Cerebellar cortex (tissue), 1 donor: ENCODE data around the gene COQ4.

Experiments used
- DNase-seq: peaks from one replicate; pipeline ENCODE4 v3.0.0-alpha.2; 2015; ENCODE audit warnings: low spot score

The COQ4 gene

DNA sequence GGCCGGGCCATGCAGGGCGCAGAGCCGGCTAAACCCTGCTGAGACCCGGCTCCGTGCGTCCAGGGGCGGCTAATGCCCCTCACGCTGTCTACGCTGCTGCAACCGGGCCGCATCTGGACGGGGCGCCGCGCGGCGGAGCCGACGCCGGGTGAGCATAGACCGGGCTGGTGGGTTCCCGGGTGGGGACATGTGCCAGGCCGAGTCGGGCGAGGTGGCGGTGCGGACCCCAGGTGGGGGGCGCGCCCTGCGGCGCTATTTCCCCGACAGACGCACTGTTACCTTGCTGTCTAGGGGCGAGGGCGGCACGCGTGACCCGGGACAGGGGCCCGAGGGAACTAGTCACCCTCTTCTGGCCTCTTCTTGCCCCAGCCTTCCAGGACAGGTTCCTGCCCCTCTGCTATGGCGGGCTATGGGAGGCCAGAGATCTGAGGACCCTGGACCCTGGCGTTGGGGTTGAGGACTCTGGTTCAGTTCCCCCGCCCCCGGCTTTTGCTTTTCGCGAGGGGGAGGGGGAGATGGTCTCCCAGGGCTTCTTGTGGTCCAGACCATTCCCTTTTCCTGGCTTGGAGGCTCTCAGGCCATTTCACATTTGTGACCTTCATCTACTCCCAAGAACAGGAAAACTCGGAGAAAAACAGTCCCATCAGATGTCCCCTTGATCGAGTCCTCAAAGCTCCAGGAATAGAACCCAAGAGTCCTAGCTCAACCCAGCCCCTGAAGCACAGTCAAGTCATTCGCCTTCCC, 18.2 kb downstream of the COQ4 start:
- DNase-seq = no peak

DNA sequence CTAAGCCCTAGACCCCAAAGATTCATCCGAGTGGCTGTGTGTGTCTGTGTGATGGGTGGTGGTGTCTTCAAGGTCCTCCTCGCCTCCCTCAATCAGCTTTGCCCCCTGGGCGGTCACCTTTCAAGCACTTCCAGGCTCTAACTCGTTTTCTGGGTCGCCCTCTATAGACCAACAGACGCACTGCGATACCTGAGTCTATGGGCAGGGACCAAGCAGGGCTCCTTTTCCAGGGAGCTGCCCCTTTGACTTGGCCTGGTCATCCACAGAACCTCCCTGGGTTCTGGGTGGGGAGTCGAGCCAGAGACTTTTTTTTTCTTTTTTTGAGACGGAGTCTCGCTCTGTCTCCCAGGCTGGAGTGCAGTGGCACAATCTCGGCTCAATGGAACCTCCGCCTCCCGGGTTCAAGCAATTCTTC, 18.8 kb downstream of the COQ4 start:
- DNase-seq = peak; percentile 81

DNA sequence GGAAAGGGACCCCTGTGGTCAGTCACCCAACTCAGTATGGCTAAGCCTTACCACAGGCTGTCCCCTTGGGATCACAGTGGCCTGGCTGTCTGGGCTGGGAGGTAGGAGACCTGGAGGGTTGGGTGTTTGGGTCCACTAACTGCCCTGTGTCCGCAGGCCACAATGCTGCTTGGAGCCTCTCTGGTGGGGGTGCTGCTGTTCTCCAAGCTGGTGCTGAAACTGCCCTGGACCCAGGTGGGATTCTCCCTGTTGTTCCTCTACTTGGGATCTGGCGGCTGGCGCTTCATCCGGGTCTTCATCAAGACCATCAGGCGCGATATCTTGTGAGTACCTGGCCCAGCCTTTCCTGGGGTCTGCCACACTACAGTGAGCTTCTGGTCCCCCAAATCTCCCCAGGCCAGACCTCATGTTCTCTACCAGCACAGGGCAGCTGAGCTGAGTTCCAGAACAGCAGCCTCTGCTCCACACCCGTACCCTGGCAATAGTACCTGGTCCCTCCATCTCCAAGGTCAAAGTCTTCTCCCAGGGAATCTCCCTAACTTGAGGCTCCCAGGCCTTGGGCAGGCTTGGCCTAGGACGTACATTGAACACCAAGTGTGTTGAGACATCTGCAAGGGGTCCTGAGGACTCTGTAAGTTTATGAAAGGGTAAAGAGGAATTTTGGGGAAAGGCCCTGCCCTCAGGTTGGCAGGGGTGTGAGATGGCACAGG, 20.5 kb downstream of the COQ4 start:
- DNase-seq = no peak

DNA sequence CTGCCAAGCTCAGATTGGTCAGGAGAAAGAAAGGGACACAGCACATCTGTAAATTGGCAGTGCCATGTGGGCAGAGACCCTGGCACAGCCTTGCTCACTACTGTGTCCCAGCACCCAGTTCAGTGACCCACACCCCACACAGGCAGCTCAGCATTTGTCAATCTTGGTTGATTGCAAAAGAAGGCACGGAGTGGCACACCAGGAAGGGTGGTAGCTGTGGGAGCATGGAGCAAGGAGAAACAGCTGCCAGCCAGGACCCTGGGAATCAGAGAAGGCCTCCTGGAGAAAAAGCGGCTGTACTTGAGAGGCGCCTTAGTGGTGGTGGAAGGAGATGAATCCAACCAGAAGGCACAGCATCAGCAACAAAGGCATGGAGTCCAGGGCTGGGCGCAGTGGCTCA, 21.2 kb downstream of the COQ4 start:
- DNase-seq = no peak

DNA sequence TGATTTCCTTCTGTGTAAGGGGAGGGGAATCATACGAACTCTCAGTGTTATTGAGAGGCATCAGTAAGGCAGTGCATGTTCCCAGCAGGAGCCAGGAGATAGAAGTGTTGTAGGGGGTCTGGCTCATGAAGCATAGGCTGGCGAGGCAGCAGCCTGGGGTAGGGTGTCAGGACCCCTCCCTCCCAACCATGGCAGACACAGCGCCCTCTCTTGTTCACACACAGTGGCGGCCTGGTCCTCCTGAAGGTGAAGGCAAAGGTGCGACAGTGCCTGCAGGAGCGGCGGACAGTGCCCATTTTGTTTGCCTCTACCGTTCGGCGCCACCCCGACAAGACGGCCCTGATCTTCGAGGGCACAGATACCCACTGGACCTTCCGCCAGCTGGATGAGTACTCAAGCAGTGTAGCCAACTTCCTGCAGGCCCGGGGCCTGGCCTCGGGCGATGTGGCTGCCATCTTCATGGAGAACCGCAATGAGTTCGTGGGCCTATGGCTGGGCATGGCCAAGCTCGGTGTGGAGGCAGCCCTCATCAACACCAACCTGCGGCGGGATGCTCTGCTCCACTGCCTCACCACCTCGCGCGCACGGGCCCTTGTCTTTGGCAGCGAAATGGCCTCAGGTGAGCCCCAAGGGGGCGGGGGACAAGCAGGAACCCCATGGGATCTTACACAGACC, 22.4 kb downstream of the COQ4 start:
- no peak for DNase-seq

DNA sequence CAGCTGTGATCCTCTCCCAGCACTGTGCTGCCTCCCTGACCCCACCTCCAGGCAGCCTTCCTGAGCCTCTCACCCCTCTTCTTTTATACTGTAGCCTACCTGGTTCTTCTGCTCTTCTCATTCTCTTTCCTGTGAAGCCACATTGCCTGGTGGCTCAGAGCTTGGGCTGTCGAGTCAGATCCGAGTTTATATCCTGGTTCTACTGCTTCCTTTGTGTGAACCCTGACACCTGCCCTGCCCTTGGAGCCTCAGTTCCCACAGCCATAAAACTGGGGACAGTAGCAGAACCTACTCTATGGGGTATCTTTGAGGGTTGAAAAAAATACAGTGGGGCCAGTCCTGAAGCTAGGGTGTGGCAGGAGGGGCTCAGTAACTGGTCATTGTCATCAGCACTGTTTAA, 26.5 kb downstream of the COQ4 start:
- no peak for DNase-seq

DNA sequence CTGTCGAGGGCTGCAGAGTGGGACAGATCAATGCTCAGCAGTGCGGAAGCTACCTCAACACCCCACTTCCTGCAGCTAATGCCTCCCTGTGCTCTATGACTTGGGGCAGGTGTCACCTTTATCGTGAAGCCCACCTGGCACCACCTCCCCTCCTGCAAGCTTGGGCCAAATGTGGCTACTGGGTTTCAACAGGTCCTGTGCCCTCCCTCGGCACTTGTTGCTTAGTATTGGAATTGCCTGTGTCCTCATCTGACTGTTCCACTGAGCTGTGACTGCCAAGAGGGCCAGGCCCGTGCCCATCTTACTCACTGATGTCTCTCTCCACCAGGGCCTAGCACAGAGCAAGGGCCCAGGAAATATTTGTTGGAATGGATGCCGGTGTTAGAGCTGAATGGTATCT, 27.1 kb downstream of the COQ4 start:
- DNase-seq = no peak

DNA sequence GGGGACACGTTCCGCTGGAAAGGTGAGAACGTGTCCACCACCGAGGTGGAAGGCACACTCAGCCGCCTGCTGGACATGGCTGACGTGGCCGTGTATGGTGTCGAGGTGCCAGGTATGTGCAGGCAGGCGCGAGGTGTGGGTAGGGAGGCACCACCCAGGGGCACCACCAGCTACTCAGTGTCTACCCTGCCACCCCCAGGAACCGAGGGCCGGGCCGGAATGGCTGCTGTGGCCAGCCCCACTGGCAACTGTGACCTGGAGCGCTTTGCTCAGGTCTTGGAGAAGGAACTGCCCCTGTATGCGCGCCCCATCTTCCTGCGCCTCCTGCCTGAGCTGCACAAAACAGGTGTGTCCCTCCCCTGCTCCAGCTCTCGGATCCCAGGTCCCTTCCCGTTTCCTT, 32.8 kb downstream of the COQ4 start:
- no peak for DNase-seq

DNA sequence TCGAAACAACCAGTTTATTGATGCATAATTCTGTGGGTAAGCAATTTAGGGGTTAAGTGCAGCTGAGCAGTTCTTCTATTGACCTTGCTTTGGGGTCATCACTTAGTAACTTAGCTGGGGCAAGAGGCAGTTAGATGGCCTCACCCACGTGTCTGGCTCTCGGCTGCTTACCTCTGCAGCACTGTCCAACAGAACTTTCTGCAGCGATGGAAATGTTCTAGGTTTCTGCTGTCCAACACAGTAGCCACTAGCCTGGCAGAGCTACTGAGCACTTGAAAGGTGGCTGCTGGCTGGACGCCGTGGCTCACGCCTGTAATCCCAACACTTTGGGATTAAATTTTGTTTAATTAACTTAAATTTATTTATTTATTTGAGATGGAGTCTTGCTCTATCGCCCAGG, 35.5 kb downstream of the COQ4 start:
- DNase-seq = no peak

DNA sequence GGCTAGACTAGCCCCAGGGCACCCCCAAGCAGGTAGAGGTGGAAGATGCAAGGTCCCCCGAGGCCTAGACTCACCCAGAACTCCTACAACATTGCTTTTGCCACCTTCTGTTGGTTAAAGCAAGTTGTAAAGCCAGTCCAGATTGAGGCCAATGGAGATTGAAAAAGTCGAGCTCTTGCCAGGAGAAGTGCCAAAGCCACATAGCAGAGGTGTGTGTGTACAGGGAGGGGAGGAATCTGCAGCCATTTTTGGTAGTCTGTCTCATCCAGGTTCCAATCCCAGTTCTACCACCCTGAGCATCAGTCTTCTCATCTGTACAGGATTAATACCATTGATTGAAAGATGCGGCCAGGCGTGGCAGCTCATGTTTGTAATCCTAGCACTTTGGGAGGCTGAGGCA, 36.2 kb downstream of the COQ4 start:
- DNase-seq = no peak

DNA sequence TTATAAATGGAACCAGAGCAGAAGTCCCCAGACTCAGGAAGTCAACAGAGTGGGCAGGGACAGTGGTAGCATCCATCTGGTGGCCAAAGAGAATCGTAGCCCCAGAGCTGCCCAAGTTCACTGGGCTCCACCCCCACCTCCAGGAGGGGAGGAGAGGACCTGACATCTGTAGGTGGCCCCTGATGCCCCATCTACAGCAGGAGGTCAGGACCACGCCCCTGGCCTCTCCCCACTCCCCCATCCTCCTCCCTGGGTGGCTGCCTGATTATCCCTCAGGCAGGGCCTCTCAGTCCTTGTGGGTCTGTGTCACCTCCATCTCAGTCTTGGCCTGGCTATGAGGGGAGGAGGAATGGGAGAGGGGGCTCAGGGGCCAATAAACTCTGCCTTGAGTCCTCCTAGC, 38.2 kb downstream of the COQ4 start:
- no peak for DNase-seq

DNA sequence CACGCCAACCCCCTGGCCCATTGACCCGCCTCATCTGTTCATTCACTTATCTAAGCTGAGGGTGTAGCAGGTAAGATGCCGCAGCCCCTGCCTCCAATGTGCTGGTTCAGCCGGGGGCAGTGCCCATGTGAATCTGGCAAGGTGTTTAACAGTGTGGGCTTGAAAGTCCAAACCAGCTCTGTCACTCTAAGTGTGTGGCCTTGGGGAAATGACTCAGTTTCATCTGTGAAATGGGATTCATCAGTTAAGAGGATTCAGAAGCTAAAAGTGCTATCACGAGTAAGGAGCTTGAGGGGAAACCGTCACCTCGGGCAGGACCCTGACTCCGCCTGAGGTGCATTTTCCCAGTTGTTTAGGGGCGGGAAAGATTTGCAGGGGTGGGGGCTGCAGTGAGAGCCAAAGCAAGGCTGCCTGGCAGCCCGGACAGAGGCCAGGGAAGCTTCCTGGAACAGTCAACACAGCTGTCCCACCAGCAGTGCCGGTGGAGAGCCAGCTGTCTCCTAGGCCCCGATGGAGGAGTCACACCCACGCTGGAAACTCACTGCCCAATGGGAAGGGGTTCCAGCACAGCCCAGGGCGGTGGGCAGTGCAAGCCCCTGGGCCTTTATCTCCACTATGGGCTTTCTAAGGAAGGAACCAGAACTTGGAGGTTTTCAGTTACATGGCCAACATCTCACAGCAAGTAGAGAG, 38.8 kb downstream of the COQ4 start:
- DNase-seq = no peak

DNA sequence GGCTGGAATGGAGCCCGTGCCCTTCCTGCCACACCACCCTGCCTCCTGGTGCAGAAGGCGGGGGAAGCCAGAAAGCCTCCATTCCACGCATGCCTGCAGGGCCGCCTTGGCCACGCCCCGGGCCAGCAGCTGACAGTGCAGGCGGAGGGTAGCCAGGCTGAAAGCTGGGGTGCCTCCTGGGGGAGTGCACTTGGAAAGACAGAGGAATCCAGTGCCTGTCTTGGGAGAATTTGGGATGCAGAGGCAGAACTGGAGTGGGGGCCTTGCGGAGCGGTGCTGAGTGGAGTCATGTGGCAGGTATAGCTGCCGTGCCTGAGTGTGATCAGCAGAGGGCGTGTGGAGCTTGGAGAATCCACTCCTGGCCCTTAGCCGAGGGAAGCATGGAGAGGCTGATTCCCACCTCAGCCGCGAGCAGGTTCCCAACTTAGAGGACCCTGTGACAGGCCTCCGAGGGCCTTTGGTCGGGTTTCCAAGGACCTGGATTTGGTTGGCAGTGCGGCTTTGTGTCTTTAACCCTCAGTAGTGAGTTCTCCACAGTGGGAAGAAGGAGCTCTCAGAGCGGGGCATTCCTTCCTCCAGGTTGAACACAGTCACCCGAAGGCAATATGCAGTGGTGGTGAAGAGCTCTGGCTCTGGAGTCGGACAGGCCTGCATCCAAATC, 39.5 kb downstream of the COQ4 start:
- peak; percentile 93 for DNase-seq

DNA sequence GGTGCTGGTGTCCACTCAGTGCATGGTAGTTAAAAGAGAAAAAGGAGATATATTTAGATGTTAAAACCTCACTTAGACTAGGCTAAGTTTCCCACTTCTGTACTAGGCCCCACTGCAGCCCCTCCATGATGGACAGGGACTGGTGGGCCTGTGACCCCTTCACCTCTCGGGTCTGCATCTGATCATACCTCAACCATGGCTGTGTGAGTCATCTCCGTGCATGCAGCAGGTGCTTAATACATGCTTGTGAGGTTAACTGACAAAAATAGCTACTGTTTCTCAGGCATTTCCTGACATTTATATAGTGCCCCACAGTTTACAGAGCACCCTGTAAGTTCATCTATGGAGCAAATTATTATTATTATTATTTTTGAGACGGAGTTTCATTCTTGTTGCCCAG, 40.1 kb downstream of the COQ4 start:
- DNase-seq = no peak

DNA sequence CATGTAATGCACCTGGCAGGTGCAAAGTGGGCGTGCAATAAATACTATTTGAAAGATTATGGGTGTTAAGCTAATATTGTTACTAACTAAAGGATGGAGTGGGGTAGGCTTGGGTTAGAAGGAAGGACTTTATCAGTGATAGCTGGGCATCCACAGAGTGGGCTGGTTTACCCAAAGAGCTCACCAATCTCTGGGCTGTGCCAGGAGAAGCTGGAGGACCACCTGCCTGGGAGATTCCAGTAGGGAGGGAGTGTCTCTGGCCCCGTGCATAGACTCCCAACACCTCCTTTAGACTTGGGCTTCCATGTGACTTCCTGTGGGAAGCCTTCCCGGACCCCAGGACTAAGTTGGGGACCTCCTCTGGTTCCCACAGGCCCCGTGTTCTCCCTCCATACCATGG, 42.9 kb downstream of the COQ4 start:
- DNase-seq = no peak

DNA sequence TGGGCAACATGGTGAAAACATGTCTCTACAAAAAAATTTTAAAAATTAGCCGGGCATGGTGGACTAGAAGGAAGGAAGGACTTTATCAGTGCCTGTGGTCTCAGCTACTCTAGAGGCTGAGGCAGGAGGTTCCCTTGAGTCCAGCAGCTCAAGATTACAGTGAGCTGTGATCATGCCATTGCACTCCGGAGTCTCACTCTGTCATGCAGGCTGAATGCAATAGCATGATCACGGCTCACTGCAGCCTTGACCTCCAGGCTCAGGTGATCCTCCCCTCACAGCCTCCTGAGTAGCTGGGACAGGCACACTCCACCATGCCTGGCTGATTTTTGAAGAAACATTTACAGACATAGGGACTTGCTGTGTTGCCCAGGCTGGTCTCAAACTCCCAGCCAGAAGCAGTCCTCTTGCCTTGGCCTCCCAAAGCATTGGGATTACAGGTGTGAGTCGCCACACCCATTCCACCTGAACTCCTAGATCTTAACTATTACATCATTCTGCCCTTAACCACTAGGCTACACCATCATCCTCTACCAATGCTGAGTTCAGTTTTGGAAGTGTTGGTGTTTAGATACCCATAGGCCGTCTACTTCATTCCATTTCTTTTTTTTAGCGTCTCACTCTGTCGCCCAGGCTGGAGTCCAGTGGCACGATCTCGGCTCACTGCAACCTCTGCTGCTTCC, 46.5 kb downstream of the COQ4 start:
- no peak for DNase-seq

DNA sequence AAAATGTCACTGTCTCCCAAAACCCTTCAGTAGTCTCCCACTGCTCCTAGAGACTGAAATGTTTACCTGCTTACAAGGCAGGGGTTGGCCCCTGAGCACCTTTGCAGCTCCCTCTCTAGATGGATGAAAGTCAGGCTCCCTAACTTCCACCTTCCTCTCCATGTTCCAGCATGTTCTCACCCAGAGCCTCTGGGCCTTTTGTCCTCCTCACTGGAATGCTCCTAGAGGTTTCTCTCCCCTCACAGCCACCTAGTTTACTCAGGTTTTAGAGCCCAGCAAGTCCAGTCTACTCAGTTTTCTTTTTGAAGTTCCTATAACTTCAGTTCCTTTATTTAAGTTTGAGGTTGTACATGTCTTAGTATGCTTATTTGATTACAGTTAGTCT, 47.7 kb downstream of the COQ4 start:
- DNase-seq = no peak

DNA sequence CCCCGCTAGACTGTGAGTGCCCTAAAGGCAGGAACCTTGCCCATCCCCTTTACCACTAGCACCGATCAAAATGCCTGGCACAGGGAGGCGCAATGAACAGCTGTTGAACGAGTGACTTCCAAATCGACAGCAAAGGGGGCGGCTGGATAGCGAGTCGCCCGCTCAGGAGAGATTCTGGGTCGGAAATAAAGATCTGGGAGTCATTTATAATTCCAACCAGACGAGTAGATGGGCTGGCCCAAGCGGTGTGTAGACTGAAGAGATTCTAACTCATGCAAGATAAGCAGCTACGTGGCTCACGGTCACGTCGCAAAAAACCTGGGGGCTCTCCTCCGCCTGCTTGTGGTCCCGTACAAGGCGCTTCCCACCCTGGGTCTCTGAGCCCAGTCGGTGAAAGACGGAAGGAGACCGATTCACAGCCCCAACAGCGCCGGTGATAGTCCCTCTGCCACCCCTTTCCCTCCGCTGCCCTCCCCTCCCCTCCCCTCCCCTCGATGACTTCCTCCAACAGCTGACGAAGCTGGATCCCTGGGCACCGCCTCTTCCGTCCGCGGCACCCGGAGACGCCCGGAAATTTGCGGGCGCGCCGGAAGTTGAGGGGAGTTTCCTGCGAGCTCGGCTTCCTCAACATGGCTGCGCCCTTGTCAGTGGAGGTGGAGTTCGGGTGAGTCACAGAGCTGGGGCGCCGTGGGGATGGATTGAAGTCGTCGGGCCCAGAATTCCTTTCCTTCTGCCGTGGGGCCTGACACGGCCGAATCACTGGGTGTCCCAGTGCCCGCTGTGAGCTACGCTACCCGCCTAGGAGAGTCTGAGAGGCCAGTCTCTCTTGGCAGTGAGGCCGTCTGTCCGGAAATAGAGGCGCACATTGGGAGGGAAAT, 48.4 kb downstream of the COQ4 start, which contains the start of gene URM1:
Gene URM1, plus strand, starts transcription at position 623 of the 878 bp plus-strand sequence. Its CDS starts 7 bp downstream, at position 630.
- peak; percentile 97 for DNase-seq

DNA sequence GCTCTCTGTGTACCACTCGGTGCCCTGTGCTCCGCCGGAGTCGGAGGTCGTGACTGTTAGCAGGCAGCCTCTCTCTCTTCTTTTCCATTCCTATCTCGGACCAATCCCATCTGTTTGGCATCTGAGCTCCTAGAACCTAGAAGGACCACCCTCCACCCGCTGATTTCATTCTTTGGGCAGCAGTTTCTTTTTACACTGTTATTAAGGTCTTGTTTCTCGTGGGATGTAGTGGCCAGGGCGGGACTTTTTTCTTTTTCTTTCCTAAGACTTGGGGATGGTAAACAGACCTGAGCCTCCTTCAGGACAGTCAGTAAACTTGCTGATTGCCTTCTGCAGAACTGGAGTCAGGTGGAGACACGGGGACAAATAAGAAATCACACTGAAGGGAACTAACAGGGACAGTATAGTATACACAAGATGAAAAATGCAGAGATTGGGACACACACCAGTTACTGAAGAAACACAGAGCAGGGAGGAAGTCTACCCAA, 49.0 kb downstream of the COQ4 start:
- DNase-seq = no peak

DNA sequence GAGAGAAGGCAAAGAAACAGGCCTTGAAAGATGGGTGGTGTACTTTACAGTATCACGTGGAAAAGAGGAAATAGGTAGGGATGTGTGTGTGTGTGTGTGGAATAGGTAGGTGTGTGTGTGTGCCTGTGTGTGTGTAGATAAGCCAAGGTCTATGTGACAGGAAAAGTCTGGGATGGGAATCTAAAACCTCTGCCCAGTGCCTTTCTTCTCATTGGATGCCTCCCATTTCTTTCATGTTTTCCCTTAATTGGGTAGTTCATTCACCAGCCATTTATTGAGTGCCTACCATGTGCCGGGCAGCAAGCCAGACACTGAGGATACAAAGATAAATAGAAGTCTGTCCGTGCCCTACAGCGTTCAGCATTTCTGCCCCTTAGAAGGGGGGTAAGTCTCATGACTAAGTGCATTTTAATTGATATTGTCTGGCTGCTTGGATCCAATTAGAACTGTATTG, 49.6 kb downstream of the COQ4 start:
- no peak for DNase-seq
